ENCODE results near the gene GRAMD2B.
"Not testable (repeated sequence)": the region's sequence is repeated elsewhere in the genome, so short reads cannot be mapped to it uniquely, and the experiment has no call there.

GRAMD2B gene

DNA sequence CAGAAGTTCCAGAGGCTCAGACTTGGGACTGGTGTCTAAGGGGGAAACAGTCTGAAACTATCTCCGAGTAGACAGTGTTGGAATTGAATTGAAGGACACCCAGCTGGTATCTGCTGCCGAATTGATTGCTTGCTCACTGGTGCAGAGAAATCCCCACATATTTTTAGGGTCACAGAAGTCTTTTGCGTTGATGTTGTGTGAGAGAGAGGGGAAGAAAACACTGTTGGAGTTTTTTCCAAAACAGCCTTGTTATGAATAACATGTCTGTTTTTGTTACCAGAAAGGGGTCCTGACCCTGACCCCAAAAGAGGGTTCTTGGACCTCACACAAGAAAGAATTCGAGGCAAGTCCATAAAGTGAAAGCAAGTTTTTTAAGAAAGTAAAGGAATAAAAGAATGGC lies 90.5 kb downstream of the GRAMD2B start:
- no peak for DNase-seq (ENCODE audit: low spot score)

GRCh38 chr5:126514131-126514557 lies 90.9 kb downstream of the GRAMD2B start:
- DNase-seq (ENCODE audit: low spot score) = no peak

DNA sequence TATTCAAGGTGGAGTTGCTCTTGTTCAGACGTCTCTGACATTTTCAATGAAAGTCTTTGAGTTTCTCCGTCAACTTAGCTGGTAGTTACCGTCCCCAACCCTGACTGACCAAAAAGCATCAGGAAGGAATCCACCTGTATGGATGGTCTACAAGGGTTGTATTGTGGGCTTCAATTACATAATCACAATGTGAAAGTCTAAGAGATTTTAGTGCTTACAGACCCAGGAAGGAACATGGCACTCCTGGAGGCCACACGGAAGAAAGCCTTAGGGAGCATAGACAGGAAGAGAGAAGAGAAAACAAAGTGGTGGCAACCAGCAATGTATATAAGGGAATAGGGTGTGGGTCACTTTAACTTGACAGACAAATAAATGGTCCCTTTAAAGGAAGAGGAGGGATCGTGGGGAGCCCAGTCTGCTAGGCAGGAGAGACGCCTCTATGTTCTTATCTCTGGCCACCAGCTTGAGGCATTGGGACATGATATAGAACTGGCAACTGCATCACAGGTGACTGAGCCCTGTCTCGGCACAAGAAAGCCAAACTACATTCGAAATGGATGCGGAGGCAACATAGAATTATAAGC lies 91.4 kb downstream of the GRAMD2B start:
- no peak for DNase-seq (ENCODE audit: low spot score)

- no peak for DNase-seq (ENCODE audit: low spot score)
Observed at GRCh38 chr5:126515337-126515736, 92.1 kb downstream of the GRAMD2B start.

DNA sequence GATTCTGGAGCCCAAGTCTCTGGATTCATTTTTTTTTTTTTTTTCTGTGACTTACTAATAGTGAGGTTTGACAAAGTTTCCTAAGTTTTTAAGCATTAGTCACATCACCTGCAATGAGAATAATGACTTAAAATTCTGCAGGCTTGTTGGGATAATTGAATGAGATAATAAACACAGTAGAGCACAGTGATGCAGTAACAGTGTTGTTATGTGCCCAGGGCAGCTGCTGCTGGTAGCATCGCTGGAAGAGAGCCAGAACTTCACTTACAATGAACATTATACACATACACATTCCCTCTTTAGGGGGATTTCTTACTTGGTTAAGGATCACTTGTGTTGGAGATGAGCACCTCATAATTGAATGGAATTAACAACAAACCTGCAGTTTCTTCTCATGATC lies 92.9 kb downstream of the GRAMD2B start:
- DNase-seq (ENCODE audit: low spot score) = no peak

DNA sequence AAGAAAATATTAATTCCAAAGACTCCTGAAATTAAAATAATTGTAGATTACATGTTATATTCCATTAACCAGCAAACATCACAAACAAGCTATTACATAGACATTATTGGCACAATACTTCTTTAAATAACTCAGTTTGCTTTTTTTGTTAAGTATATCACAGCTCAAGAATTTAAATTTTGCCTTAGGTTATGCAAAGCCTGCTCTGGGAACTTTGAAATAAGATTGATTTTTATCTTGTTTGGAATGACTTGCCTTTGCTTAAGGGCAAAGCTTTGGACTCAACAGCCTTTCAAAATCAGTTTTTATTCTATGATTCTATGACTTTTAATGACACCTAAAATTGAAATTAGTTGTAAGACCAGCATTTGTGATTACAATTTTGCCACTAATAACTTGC lies 93.6 kb downstream of the GRAMD2B start:
- no peak for DNase-seq (ENCODE audit: low spot score)

- DNase-seq (ENCODE audit: low spot score) = not testable (repeated sequence)
Observed at GRCh38 chr5:126519223-126519622, 96.0 kb downstream of the GRAMD2B start.

GRCh38 chr5:126519637-126520592 lies 96.7 kb downstream of the GRAMD2B start:
- DNase-seq (ENCODE audit: low spot score) = no peak

DNA sequence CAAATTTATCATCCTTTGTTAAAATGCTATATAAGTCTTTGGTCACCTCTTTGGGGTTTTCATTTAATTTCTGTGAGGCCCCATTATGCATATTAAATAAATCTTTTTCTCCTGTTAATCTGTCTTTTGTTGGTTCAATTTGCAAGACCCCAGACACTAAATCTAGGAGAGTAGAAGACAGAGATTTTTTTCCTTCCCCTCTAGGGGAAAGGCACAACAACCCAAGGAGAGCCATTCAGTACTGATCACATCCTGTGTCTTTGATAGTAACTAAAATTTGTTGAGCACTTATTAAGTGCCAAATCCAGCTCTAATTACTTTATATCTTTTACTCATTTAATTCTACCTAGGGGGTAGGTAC lies 97.4 kb downstream of the GRAMD2B start:
- no peak for DNase-seq (ENCODE audit: low spot score)

GRCh38 chr5:126521130-126521529 lies 97.9 kb downstream of the GRAMD2B start:
- no peak for DNase-seq (ENCODE audit: low spot score)

DNA sequence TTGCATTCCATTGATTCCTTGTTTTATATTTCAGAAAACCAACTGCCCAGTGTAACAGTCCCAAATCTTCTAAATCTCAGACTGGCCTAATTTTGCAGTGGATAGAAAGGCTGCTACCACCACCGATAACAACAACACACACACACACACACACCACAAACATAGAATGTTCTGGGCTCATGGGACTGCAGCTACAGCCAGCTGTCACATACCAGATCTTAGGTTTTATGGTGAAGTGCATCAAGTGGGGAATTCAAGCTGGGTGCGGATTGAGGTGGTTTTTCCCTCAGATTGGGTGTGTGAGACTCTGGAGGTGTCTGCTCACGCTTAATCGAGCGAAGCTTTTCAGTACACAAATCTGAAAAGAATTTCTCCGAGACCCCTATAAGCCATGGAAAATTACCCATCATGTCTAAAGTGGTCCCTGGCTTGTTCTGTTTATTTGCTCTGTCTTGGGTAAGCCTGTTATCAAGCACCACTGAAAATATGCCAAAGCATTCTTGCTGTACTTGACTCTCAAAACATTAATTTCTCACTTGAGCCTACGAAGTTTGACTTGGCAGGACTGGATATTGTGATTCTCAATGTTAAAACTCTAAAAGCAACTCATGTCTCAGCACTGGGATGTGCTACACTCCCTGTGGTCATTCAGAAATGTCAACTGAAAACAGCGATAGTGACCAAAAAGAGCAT lies 100.8 kb downstream of the GRAMD2B start:
- no peak for DNase-seq (ENCODE audit: low spot score)

GRCh38 chr5:126525630-126526245 lies 102.5 kb downstream of the GRAMD2B start:
- DNase-seq (ENCODE audit: low spot score) = no peak

DNA sequence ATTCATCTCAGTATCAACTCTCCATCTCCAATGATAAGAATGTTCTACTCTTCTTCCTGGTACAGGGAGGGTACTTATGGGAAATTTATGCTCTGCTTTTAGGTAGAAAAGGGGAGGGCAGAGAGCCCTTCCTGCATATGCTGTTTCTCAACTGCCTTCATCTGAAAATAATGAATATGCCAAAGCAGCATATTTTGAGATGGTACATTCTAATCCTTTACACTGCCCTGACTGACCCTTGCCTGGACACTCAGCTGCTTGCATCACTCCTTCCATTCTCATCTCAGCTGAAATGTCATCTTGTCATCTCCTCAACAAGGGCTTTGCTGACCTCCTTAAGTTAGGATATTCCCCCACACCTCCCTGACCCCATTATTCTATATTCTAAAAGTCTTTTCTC lies 103.3 kb downstream of the GRAMD2B start:
- no peak for DNase-seq (ENCODE audit: low spot score)

GRCh38 chr5:126527158-126527557 lies 103.9 kb downstream of the GRAMD2B start:
- no peak for DNase-seq (ENCODE audit: low spot score)

DNA sequence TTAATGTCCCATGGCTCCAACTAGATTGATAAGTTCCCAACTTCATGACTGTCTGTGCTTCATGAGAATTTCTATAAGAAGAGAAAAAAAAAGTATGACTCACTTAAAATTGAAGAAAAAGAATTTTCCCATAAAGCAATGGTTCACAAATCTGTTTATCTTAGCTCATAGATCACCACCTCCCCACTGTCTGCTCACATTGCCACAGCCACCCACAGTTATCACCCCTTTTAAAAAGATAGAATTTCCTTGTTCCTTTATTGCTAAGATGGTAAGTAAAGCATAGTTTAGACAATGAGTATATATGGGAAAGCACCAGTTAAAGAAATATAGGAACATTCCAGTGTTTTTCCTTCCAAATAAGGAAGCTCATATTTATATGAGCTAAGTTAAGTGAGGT lies 104.7 kb downstream of the GRAMD2B start:
- DNase-seq (ENCODE audit: low spot score) = no peak

- peak; percentile 12 for DNase-seq (ENCODE audit: low spot score)
Observed at GRCh38 chr5:126531543-126532120, 108.4 kb downstream of the GRAMD2B start.

- DNase-seq (ENCODE audit: low spot score) = no peak
Observed at GRCh38 chr5:126534553-126534952, 111.3 kb downstream of the GRAMD2B start.

GRCh38 chr5:126535856-126536545 lies 112.8 kb downstream of the GRAMD2B start:
- no peak for DNase-seq (ENCODE audit: low spot score)

- no peak for DNase-seq (ENCODE audit: low spot score)
Observed at GRCh38 chr5:126536874-126537273, 113.7 kb downstream of the GRAMD2B start.

GRCh38 chr5:126538579-126538978 lies 115.4 kb downstream of the GRAMD2B start:
- DNase-seq (ENCODE audit: low spot score) = no peak

- no peak for DNase-seq (ENCODE audit: low spot score)
Observed at GRCh38 chr5:126540631-126541030, 117.4 kb downstream of the GRAMD2B start.

GRCh38 chr5:126542441-126542840 lies 119.2 kb downstream of the GRAMD2B start:
- no peak for DNase-seq (ENCODE audit: low spot score)

Measured in HuH-7 (cell line).